ENCODE data around the gene LMO1. TPM values are rescaled to one million over a fixed set of nuclear protein-coding genes. Genes with fewer than 3 reads are reported as not detected.

The LMO1 gene
- total and polyA plus RNA-seq, 9 of the 15 experiments (the other 6 are each of a cell fraction or from before 2014, with no cell fraction given) = not detected

DNA sequence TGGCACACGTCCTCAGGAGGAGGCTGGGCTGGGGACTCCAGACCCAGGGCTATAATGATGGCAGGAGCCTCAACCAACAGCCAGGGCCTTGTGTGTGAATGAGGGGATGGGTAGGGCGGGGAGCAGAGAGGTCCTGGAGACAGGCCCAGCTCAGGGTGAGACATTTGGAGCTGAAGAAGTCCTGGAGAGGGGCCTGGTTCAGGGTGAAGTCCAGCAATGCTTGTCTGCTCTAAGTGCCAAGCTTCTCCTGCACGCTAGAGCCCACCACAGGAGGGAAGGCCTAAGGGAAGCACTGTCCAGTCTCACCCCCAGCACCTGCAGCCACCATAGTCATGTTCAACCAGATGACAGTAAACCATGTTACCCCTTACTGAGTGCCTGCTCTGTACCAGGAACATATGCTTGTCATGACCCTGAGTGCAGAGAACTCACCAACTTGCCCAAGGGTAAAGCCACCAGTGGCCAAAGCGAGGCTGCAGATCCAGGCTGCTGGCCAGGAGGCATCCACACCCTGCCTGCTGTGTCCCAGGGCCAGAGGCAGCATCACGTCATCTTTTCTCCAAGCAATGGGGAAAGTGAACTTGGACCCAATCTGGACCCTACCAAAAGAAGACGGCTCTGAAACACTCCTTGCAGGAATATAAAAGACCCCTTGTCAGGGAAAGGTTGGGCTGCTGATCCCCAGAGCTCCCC, 24.0 kb downstream of the LMO1 start:
- Histone ChIP-seq H3K27ac (ENCODE audit: extremely low read depth, low read depth, low read length) (no peak overlapping the region), H3K9ac (ENCODE audit: insufficient read depth in 1 of 2, low read depth in 2 of 2, low read length in 2 of 2) (no peak overlapping the region), H3K4me2 (ENCODE audit: insufficient read depth, low read length) (no peak overlapping the region), H3K79me2 (ENCODE audit: control insufficient read depth, insufficient read depth, low read length) (no peaks in the 10 kb centered on the region), H3K27me3 (ENCODE audit: control insufficient read depth in 2 of 2, insufficient read depth in 2 of 2, low read length in 2 of 2) (peaks cover 3 to 38% of the 10 kb centered on the region in 2 experiments; a peak in 3 of 5 replicates), H3K4me1 (replicated peaks in 1 of 2; ENCODE audit: control insufficient read depth in 2 of 2, insufficient read depth in 2 of 2, low read length in 2 of 2) (no peaks in the 10 kb centered on the region), H4K20me1 (replicated peaks; ENCODE audit: control insufficient read depth, insufficient read depth, low read length) (no peaks in the 10 kb centered on the region), H3K9me3 (replicated peaks; ENCODE audit: control insufficient read depth, insufficient read depth, low read depth, low read length) (no peaks in the 10 kb centered on the region), H2AFZ (ENCODE audit: low read depth, low read length) (no peak overlapping the region), H3K4me3 (no peak overlapping the region), H3K9me1 (ENCODE audit: control insufficient read depth, insufficient read depth, low read length) (no peaks in the 10 kb centered on the region), H3K36me3 (ENCODE audit: control insufficient read depth, insufficient read depth, low read length) (no peaks in the 10 kb centered on the region)
- ATAC-seq = no peak
- FAIRE-seq = no peak
- in situ Hi-C loops (cut with MboI) = no loop called here
- intact Hi-C loops (cut with micrococcal nuclease) = no loop called here
- DNase-seq (ENCODE audit: extremely low read depth in 1 of 4, low spot score in 3 of 4) = no peak
- ChIA-PET CTCF (ENCODE audit: low intra/inter-chr PET ratio) (no interaction called here), POLR2A (interaction anchor here (1.0 kb wide), 1 partner anchor 23 kb away, joined by 5 read pairs; no protein-coding TSS in a partner anchor)
- BruUV-seq (replicated peaks) = no TSS peak
- WGBS (ENCODE audit: insufficient coverage, low coverage, missing lambda C conversion rate) = 4% methylated on average over 6 of the region's 6 CpGs
- no peak for TF ChIP-seq RUNX1 (IDR thresholded peaks at IDR 0.05; ENCODE audit: low read depth)
- TF ChIP-seq KLF13 (tag; IDR thresholded peaks at IDR 0.05; ENCODE audit: borderline replicate concordance, low read depth) = no peak
- TF ChIP-seq CBX8 (IDR thresholded peaks at IDR 0.05; ENCODE audit: borderline replicate concordance, extremely low read depth, low read depth, low read length, poor library complexity, severe bottlenecking) = no peak
- TF ChIP-seq, protein P1, sequence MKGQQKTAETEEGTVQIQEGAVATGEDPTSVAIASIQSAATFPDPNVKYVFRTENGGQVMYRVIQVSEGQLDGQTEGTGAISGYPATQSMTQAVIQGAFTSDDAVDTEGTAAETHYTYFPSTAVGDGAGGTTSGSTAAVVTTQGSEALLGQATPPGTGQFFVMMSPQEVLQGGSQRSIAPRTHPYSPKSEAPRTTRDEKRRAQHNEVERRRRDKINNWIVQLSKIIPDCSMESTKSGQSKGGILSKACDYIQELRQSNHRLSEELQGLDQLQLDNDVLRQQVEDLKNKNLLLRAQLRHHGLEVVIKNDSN (CRISPR knock-in tag; IDR thresholded peaks at IDR 0.05) = no peak
- TF ChIP-seq, protein P2, sequence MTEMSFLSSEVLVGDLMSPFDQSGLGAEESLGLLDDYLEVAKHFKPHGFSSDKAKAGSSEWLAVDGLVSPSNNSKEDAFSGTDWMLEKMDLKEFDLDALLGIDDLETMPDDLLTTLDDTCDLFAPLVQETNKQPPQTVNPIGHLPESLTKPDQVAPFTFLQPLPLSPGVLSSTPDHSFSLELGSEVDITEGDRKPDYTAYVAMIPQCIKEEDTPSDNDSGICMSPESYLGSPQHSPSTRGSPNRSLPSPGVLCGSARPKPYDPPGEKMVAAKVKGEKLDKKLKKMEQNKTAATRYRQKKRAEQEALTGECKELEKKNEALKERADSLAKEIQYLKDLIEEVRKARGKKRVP (CRISPR knock-in tag; IDR thresholded peaks at IDR 0.05) = no peak
- no peak for TF ChIP-seq SNRNP70 (optimal IDR thresholded peaks at IDR 0.05; ENCODE audit: low read depth, low read length)
- no peak for TF ChIP-seq ETS2 (tag; IDR thresholded peaks at IDR 0.05; ENCODE audit: borderline replicate concordance, poor library complexity, severe bottlenecking)
- TF ChIP-seq, protein P3, sequence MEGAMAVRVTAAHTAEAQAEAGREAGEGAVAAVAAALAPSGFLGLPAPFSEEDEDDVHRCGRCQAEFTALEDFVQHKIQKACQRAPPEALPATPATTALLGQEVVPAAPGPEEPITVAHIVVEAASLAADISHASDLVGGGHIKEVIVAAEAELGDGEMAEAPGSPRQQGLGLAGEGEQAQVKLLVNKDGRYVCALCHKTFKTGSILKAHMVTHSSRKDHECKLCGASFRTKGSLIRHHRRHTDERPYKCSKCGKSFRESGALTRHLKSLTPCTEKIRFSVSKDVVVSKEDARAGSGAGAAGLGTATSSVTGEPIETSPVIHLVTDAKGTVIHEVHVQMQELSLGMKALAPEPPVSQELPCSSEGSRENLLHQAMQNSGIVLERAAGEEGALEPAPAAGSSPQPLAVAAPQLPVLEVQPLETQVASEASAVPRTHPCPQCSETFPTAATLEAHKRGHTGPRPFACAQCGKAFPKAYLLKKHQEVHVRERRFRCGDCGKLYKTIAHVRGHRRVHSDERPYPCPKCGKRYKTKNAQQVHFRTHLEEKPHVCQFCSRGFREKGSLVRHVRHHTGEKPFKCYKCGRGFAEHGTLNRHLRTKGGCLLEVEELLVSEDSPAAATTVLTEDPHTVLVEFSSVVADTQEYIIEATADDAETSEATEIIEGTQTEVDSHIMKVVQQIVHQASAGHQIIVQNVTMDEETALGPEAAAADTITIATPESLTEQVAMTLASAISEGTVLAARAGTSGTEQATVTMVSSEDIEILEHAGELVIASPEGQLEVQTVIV (CRISPR knock-in tag; IDR thresholded peaks at IDR 0.05; ENCODE audit: borderline replicate concordance) = no peak
- TF ChIP-seq, protein P4, sequence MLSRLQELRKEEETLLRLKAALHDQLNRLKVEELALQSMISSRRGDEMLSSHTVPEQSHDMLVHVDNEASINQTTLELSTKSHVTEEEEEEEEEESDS (CRISPR knock-in tag; IDR thresholded peaks at IDR 0.05) = no peak
- TF ChIP-seq KDM5B (IDR thresholded peaks at IDR 0.05; ENCODE audit: insufficient replicate concordance, low read depth, low read length) = no peak
- no peak for TF ChIP-seq EHMT2 (IDR thresholded peaks at IDR 0.05)
- TF ChIP-seq, protein P5, sequence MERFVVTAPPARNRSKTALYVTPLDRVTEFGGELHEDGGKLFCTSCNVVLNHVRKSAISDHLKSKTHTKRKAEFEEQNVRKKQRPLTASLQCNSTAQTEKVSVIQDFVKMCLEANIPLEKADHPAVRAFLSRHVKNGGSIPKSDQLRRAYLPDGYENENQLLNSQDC (CRISPR knock-in tag; IDR thresholded peaks at IDR 0.05) = no peak
- no peak for TF ChIP-seq IRF2 (CRISPR knock-in tag; IDR thresholded peaks at IDR 0.05)
- no peak for TF ChIP-seq ZNF23 (CRISPR knock-in tag; IDR thresholded peaks at IDR 0.05)
- no peak for TF ChIP-seq RBFOX2 (IDR thresholded peaks at IDR 0.05; ENCODE audit: low read depth, low read length)
